HG03457 (cell line): Measurements from ENCODE around the gene TMEM168.
"Not testable (repeated sequence)": the region's sequence is repeated elsewhere in the genome, so short reads cannot be mapped to it uniquely, and the experiment has no call there.

Source experiments
- ATAC-seq: cut with Tn5 transposase; IDR thresholded peaks from one replicate; pipeline ENCODE4 v1.9.1; 2021; ENCODE audit warnings: moderate number of reproducible peaks; ENCODE audit not compliant: unreplicated experiment

Gene TMEM168

DNA sequence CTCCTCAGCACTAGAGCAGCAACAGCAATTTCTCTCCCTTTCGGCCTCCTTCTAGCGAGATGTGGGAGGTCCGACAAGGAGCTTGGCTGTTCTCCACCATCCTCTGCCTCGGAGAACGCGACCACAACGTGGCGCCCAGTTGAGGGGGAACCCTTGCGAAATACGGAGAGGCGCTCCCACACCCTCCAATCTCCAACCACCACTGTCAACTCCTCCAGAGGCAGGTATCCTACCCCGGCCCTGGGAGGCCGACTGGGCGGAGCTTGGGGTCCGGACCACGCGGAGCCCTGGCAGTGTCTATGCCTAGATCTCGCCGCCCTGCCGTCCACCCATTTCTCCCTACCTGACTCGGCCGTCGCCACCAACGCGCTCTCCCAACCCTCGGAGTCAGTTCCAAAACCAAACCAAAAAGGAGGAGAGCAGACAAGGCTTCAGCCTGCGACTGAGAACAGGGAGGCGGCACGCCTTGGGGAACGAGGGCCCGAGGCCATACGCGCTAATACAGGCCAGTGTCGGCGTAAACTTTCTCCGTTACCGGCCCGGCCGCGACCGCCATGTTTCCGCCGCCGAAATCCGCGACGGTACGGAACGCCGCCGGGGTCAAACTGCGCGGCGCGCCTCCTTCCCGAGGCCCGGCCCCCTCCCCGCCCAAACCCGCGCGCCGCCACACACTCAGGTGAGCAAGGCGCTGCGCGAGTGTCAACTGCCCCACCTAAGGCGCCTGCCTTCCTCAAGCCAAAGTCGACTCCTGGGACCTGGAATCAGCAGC, at the start of gene TMEM168:
Gene TMEM168 (minus strand): TSS at position 577 of the 769 bp plus-strand sequence. CDS start 5,568 bp downstream, outside the sequence.
- peak; percentile 83 for ATAC-seq

DNA sequence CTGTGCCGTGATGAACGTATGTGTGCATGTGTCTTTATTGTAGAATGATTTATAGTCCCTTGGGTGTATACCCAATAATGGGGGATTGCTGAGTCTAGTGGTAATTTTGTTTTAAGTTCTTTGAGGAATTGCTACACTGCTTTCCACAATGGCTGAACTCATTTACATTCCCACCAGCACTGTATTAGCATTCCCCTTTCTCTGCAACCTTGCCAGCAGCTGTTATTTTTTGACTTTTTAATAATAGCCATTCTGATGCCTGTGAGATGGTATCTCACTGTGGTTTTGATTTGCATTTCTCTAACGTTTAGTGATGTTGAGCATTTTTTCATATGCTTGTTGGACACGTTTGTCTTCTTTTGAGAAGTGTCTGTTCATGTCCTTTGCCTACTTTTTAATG, 45.7 kb upstream of the TMEM168 start:
- not testable (repeated sequence) for ATAC-seq

GRCh38 chr7:112833082-112833481, 42.9 kb upstream of the TMEM168 start:
- no peak for ATAC-seq

GRCh38 chr7:112830769-112831168, 40.6 kb upstream of the TMEM168 start:
- ATAC-seq: no peak

- no peak for ATAC-seq
Measured at GRCh38 chr7:112828696-112829095, 38.5 kb upstream of the TMEM168 start.

GRCh38 chr7:112821345-112821744, 31.2 kb upstream of the TMEM168 start:
- ATAC-seq: no peak

GRCh38 chr7:112819536-112819935, 29.3 kb upstream of the TMEM168 start:
- no peak for ATAC-seq

- ATAC-seq: no peak
Measured at GRCh38 chr7:112806156-112806555, 16.0 kb upstream of the TMEM168 start.

GRCh38 chr7:112802406-112802805, 12.2 kb upstream of the TMEM168 start:
- no peak for ATAC-seq

GRCh38 chr7:112800486-112800885, 10.3 kb upstream of the TMEM168 start:
- ATAC-seq: no peak

DNA sequence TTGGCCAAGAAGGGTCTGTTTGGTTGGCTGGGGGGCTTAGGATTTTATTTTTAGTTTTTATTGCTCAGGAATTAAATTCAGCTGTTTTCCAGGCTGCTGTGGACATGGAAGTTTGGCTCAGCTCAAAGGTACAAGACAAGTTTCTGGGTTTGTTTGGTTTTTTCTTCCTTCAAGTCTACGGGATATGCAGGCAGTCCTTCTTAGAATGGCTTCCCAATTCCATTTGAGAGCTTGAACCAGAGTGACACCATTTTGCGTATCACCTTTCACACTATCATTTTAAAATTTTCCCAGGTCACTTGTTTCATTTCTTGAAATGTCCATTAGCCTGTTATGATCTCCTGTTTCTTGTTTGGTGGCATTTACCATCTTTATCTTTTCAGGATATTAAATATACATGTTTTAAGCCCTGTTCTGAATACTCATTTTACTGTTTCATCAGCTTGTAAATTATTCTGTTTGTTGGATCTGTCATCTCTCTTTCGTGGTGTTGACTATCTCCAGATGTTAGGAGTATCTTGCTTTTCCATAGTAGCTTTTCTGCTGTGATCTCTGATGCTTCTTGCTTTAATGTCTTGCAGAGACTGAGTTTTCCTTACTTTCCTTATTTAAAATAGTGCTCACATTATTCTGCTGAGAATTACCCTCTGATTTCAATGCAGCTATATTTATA, 9.4 kb upstream of the TMEM168 start:
- no peak for ATAC-seq

DNA sequence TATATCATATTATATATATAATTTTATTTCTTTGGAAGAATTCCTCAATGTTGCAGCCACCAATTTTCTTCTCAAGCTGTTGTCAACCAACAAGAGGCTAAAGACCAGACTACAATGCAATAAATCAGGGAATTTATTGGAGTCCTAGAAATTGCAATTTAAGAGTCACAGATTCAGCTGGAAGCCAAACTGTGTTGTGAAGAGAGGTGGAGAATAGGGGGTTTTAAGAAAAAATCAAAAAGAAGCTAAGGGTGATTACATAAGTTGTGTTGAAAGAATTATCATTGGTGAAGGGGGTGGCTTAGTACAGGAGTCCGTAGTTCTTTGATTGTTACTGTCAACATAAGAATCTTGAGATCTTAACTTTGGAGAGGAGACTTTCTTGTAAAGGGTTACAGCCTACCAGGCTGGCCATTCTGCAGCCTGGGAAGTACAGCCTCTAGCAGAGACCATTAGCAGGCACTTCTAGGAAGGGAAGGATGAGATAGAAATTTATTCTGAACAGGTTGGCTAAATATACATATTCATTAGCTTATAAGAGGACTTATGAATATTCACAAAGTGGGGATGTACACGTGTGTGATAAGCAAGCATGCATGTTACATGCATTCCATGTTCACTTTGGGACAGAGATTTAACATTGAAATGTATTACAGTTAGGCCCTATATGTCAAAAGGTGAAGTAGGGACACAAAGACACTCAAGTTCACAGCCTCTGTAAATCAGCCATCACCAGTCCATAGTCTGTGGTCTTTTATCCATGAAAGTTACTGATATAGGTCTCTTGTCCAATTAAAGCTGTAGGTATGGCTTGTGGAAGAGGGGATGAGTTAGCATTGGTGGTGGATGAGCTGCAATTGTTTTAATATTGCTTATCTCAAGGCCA, 8.3 kb upstream of the TMEM168 start:
- ATAC-seq: no peak

GRCh38 chr7:112796552-112796951, 6.4 kb upstream of the TMEM168 start:
- ATAC-seq: not testable (repeated sequence)

DNA sequence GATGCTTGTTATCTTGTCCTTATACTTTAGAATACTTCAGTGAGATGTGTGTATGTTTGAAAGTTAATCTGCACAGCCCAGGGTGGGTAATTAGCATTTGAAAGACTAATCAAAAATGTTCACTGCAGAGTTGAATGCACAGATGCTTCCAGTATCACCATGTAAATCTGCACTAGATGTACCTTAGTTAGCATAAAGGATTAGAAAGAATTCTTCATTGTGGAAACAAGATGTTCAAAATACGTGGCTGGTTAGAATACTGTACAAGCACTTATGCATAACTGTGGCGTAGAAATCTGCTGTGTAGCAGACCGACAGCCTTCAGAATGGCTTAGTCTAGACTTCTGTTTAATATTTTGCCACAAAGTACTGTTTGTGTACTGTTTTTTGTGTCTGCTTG, 2.2 kb upstream of the TMEM168 start:
- ATAC-seq: no peak

GRCh38 chr7:112791465-112792168, 1.4 kb upstream of the TMEM168 start:
- no peak for ATAC-seq

DNA sequence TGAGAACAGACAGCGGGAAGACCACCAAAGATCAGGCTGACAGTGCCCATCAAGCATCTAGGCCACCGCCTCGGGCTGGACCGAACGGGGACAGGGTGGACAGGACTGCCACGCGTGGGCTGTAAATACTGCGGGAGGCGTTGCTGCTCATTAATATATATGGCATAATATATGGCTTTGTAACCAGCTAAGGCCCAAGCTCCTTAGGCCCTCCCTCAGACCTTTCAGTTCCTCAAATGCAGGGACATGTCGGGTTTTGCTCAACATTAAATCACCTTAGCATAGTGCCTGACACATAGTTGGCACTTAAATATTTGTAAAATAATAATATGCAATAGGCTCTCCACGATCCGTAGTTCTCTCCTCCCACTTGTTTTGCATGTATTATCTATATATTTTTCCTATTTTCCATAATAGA, 402 bp upstream of the TMEM168 start:
- peak; percentile 50 for ATAC-seq

- no peak for ATAC-seq
Measured at GRCh38 chr7:112789453-112789816, 758 bp downstream of the TMEM168 start.

- no peak for ATAC-seq
Measured at GRCh38 chr7:112788778-112789343, 1.3 kb downstream of the TMEM168 start.

GRCh38 chr7:112784603-112785002, 5.6 kb downstream of the TMEM168 start:
- ATAC-seq: no peak

DNA sequence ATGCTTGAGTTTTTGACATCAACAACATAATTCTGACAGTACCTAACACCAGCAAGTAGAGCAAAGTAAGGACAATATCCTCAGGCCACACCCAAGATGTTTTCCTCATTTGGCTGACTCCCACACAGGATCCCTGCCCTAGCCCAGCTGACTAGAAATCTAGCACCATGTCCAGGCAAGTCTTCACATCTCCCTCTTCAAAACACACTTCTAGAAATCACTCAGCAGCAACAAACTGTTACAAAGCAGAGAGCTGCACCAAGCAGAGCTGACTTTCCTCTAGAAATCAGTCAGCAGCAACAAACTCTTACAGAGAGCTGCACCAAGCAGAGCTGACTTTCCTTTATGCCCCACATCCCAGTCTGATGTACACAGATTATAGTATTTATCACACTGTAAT, 7.7 kb downstream of the TMEM168 start:
- ATAC-seq: no peak
